HG03575 (cell line): ENCODE results near the gene NAA80.
"Not testable (repeated sequence)": the region's sequence is repeated elsewhere in the genome, so short reads cannot be mapped to it uniquely, and the experiment has no call there.

ENCODE experiments used
- ATAC-seq: cut with Tn5 transposase; IDR thresholded peaks from one replicate; pipeline ENCODE4 v1.9.1; 2021; ENCODE audit not compliant: unreplicated experiment, insufficient number of reproducible peaks, low FRiP score; ENCODE audit errors: extremely low read depth

The NAA80 gene

DNA sequence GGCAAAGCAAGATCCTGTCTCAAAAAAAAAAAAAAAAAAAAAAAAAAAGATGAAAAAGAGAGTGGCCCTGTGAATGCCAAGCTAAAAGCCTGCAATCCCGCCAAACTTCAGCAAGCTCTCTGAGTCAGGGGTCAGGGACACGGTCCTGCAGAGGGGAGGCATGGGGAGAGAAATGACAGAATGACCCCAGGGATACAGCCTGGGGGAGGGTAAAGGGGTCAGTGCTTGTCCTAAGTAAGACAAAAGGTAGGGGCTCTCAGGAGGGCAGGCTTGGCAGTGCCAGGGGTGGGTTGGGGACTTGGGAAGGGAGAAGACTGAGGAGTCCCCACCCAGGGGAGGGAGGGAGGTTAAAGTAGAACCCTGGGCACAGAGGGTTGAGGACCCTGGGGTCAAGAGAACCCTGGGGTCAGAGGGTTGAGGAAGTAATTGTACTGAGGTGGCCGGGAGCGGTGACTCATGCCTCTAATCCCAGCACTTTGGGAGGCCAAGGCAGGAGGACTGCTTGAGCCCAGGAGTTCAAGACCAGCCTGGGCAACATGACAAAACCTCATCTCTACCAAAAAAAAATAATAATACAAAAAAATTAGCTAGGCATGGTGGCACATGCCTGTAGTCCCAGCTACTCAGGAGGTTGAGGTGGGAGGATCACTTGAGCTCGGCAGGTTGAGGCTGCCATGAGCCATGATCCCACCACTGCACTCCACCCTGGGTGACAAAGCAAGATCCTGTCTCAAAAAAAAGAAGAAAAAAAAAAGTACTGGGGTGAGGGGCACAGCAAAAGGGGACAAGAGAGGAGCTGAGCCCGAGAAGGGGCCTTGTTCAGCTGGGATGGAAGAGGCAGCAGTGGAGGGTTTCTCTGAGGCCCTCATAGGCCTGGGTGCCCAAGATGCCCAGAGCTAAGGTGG, 35.5 kb downstream of the NAA80 start:
- ATAC-seq: no peak

DNA sequence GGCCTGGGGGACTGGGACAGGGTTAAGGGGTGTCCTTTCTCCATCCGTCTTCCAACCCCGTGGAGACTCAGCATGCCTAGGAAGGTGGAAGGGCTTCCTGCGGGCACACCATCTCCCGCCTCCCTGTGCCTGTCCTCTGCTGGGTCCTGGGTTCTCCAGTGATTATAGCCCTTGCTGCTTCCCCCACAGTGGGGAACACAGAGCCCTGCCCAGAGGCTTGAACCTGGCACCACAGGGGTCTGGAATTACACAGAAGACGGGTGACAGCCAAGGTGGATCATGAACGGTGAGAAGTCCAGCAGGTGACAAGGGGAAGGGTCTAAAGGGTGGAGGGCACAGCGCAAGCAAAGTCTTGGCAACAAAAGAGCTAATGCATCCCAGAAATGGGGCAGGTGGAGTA, 36.4 kb downstream of the NAA80 start:
- no peak for ATAC-seq

DNA sequence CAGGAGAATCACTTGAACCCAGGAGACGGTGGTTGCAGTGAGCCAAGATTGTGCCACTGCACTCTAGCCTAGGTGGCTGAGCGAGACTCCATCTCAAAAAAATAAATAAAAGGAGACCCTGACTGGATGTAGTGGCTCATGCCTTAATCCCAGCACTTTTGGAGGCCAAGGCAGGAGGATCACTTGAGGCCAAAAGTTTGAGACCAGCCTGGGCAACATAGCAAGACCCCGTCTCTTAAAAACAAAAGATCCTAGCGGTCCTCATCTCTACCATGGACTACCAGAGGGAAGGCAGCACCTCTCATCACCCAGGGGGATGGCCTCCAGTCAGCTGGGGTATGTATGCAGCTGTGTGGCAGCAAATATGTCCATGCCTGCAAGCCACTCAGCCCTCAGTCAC, 37.0 kb downstream of the NAA80 start:
- ATAC-seq: not testable (repeated sequence)

DNA sequence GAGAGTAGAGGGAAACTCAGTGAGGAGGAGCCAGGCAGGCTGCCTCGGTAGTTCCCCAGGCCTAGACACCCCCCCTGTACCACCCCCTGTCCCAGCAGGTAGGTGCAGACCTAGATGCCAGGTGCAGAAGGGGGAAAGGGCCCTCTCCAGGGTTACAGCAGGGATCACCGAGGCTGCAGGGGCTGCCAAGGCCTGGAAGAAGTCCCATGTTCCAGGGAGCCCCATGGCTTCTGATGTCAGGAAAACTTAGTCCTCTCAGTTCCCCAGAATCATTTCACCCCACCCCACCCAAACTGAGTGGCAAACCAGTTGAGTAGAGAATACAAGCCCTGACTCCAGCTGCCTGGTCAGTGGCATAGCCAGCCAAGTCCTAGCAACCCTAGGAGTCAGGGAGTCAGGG, 37.7 kb downstream of the NAA80 start:
- no peak for ATAC-seq

DNA sequence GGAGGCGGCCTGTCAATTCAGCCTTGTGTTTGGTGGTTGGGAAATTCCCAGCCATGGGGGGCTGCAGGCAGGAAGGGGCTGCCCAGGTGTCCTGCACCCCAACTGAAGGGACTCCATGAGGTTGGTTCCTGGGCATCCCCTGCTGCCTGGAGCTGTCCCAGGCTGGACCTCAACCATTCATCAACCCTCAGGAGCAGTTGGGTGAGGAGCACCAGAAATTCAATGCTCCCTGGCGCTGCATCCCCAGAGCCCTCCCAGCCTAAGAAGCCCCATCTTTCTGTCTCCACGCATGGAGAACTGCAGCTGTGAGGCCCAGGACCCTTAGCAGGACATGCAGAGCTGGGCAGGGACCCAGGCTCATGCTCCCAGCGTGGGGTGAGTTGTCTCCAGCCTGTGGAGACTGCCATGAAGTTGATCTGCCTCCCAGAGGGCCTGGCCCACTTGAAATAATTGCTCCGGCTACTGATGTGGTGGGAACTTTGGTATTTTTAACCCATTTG, 38.2 kb downstream of the NAA80 start:
- ATAC-seq: no peak

DNA sequence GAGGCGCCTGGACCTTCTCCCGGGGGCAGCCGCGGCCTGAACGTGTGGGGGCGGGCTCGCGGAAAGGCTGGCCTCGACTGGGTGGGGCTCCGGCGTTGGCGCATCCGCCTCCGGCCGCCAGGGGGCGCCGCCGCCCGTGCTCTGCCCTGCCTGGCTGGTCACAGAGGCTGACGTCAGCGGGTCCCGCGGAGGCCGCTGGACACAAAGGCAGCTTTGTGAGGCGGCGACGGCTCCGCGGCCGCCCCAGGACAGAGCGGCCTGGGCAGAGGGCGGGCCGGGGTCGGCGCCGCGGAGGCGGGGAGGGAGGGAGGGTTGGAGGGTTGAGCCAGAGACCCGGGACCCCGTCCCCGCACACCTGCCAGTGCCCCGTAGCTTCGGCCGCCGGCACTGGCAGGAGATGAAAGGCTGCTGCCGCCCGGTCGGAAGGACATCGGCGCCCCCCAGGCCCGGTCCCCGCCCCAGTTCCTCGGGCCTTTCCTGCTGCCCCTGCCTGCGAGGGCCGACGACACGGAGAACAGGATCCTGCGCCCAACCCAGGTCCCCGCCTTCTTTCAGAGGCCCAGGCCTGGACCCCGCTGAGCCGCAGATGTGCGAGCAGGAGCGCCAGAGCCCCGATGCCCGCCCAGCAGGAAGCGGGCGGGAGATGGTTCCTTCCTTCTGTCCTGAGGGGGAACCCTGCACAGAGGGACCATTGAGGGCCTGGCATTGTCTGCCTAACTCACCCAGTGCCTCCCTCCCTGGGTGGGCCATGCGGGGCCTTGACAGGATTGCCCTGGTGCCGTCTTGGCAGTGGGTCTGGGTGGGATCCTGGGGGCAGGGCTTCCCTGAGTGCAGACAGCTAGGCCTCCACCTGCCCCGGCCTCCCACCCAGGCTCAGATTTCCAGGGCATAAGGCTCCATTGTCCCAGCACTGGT, 38.9 kb downstream of the NAA80 start:
- no peak for ATAC-seq

DNA sequence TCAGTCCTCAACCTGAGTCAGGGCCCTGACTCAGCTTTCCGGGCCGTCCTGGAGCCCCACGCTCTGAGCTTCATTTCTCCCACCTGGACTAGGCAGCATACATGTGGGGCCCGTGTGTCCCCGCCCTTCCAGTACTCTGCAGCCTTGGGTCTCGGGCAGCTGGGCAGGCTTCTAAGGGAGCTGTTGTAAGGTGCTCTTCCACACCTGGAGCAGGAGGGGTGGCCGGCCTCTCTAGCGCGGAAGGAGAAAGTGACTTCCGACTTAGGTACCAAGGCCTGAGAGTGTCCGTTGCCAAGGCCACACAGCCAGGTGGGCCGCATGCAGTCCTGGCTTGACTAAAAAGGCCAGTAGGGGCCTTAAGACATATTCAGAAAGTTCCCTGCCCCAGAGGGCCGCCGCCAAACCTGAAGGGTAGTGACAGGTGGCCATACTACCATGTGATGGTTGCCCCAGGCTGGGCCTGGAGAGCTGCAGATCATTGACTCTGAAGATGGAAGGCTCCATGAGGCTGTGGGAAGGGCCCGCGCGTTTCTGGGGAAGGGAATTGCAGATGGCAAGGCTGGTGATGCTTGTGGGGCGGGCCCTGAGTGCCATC, 39.7 kb downstream of the NAA80 start:
- ATAC-seq: no peak

DNA sequence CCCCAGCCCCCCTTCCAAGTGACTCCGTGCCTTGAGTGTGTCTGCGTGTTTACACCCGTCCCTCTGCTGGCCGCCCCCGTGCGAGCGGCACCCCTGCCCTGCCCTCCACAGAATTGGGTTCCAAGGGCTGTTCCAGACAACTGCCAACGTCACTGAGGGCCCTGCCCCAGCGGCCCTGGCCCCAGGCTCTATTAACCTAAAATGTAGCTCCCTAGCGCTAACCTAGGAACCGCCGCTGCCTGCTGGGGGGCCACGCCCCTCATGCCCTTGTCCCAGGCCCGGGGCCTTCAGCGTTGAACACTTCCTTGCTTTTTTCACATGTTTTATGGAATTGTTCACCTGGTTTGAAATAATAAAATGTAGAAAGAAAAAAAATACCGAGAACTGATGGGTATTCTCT, 40.2 kb downstream of the NAA80 start:
- ATAC-seq: no peak

DNA sequence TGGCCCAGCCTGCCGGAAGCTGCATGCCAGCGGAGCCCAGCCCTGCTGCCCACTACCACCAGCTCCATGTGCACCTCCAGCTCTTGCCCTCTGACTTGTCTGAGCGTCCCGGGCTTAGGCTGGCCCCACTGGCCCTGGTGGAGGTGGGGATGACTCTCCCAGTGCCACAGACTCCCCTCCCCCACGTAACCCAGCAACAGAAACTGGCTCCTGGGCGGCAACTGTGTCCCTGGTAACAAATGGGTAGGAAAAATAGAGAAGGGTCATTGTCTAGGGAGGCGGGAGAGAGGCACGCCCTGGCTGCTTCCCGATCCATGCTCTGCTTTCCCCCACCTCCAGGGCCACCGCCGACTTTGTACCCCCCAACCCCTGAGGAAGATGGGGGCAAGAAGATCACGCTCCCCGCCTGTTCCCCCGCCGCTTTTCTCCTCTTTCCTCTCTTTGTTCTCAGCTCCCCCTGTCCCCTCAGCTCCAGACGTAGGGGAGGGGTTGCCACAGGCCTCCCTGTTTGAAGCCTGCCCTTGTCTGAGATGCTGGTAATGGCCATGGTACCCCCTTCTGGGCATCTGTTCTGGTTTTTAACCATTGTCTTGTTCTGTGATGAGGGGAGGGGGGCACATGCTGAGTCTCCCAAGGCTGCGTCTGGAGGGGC, 41.0 kb downstream of the NAA80 start:
- ATAC-seq: no peak

DNA sequence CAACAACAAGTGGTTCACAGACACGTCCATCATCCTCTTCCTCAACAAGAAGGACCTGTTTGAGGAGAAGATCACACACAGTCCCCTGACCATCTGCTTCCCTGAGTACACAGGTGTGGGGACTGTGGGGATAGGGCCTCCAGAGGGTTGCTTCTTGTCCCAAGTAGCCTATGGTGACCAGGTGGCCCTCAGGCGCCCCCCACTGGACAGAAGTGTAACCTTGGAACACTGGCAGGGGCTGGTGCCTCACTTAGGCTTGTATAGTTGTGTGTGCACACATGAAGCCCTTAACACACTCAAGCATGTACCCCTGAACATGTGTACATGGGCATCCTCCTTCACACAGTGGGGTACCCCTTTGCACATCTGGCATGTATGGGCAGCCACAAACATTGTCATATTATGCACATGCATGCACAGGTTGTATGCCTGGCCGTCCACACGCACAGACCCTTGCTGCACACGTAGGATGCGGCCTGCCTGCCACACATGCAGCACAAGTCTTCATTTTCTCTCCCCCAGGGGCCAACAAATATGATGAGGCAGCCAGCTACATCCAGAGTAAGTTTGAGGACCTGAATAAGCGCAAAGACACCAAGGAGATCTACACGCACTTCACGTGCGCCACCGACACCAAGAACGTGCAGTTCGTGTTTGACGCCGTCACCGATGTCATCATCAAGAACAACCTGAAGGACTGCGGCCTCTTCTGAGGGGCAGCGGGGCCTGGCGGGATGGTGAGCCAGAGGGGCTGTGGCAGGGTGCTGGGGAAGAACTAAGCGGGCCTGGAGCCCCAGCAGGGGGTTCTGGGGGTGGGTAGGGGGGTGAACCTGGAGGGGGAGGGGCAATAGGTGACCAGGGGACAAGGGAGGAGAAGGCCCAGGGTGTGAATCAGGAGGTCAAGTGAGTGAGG, 42.0 kb downstream of the NAA80 start:
- no peak for ATAC-seq

DNA sequence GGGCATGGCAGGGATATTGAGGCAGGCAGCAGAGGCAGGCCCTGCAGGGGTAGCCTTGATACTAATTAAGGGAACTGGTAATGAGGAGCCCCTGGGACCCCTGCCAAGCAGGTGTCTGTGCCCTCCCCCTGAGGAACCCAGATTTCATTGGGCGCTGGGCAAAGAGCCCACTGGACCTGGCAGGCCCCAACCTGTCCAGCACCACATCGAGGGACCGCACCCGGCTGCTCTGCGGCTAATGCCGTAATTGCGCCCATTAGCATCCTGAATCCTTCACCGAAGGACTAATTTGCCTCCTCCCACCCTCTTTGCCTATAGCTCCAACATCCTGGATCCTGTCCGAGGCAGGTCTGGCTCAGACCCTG, 44.0 kb downstream of the NAA80 start:
- no peak for ATAC-seq

DNA sequence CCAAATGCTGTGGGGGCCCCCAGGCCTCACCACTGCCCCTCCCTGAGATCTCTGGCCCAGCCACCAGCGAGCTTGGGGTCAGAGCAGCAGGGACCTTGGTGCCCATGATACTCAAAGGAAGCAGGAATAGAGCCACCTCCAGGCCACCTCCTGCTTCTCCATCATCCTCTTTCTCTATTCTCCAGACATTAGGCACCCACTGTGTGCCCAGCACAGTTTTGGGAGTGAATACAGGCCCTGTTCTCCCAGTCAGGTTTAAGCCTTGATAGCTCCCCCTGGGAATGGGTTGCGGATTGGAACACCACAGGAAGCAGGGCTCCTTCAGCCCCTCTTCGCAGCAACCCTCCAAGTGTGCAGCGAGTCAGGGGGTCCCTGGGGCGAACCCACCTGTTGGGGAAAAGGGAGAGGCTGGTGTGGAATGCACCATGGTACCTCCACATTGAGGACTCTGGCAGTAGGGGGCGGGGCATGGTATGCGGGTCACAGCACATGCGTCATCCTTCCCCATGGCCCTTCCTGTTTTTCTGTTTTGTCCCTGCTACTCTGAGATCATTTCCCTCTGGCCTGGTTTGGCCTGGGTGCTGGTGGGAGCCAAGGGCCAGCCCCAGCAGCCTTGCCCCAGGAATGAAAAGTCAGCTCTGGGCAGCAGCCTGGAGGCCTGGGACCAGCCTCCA, 44.5 kb downstream of the NAA80 start:
- no peak for ATAC-seq

DNA sequence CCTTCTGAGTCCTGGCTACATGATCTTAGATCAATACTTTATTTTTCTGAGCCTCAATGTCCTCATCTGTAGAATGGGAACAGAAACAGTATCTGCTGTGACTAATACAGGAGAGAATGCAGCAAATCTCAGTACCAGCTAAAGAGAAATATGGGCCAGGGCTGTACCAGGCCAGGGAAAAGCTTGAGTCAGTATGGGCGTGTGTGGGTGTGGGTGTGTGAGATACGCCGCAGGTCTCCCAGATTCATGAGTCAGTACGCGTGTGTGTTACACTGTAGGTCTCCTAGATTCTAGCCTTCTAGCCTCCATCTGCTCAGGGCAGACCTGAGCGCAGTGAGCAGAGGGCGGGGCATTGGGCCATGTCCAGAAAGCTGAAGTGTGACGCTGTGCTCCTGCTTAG, 48.0 kb downstream of the NAA80 start:
- no peak for ATAC-seq

DNA sequence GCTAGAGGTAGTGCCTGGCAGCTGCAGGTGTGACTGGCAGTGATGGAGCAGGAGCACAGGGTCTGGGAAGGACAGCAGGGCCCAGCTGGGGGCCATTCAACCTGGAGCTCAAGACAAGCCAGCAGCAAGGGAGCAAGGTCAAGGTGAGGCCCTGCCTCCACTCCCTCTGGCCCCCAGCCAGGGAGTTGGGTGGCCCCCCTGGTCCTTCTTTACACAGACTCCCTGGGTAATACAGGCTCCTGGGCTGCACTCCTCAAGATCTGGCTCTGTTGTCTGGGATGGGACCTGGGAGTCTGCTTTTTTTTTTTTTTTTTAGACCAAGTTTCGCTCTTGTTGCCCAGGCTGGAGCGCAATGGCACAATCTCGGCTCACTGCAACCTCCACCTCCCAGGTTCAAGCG, 48.7 kb downstream of the NAA80 start:
- no peak for ATAC-seq

DNA sequence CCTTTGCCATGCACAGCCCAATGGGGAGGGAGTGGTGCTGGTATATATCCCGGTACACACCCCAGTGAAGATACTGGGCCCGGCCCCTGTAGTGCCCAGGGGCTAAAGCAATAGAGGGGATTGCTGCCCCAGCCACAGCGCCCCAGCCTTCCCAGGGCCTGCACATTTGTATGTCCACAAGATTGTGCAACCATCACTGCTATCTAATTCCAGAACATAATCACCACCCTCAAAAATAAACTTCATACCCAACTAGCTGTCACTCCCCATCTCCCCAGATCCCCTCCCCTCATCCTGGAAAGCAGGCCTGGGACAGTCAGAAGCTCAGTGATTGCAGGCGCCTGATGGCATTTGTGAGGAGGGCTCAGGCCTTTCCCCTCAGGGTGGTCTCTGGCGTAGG, 49.7 kb downstream of the NAA80 start:
- ATAC-seq: no peak

DNA sequence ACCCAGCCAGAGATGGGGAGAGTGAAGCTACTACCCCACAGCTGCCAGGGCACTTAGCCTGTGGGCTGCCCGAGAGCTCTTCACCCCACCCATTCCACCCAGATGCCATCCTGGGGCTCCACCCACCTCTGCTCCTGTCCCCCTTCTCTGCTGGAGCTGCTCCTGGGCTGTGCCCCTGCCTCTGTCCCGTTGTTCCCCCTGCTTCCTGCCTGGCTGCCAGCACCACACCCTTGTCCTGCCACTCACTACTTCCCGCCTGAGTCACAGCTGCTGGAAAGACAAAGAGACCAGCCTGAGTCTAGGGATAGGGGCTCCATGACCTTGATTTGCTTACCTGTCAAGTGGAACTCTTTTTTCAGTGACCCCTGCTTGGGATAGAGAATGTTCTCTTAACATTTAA, 50.8 kb downstream of the NAA80 start:
- no peak for ATAC-seq

DNA sequence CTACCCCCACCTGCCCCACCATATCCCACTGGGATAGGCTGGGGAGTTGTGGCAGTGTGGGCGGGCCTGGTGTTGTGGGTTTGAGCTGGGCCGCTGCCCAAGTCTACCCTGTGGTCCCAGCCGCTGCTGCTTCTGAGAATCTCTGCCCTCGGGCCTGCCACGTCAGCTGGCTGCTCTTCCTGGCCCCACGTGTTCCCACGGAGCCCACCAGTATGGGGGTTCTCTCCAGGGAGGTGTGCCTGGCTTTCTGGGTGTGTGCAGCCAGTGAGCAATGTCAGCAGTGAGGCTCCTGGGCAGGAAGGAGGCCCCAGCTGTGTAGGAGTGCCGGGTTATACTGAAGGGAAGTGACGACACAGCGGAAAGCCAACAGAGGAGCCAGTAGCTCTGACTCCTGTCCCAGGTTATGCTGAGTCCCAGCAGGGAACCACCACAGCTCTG, 52.7 kb downstream of the NAA80 start:
- ATAC-seq: no peak
